ENCODE results near the gene SPEM1.

DNA sequence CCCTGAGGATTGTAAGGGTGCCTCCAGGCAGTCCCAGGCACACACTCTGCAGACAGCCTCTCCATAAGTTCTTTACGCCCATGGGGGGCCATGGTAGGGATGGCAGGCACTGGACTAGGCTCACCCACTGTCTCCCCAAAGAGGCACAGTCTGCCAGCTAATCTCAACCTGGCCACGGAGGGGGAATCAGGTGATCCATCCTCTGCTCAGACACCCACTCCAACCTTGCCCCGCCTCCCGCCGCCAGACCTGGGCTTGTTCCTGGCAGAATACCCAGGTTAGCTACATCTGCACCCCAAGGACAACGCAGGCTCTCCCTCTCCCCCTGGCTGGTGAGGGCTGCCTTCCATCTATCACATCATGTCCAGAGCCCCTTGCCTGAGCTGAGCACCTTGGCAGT, 11.3 kb upstream of the SPEM1 start:
- TF ChIP-seq CTCF (IDR thresholded peaks at IDR 0.05; ENCODE audit: low read depth, low read length, poor library complexity, severe bottlenecking): no peak
- no peak for TF ChIP-seq EZH2phosphoT487 (IDR thresholded peaks at IDR 0.05; ENCODE audit: borderline replicate concordance, low read length)

All from DOHH2 (cell line).